Esophagus squamous epithelium (tissue), 5 donors: ENCODE results near the gene GPC4. TPM values are rescaled to one million over a fixed set of nuclear protein-coding genes. Genes with fewer than 3 reads are reported as not detected.
"Not testable (repeated sequence)": the region's sequence is repeated elsewhere in the genome, so short reads cannot be mapped to it uniquely, and the experiment has no call there.

Experiments used
- DNase-seq: peaks from one replicate; lab custom pipeline; 2025; lab: John Stamatoyannopoulos, UW
- H3K27ac ChIP-seq, 4 donors: fragments of 200-600 bp; sonication (generic); one replicate each; pipeline ENCODE4 v1.5.1; 2016 to 2019; ENCODE audit warnings: mild to moderate bottlenecking in 1 of 4
- H3K27me3 ChIP-seq, 4 donors: fragments of 200-600 bp; sonication (generic); 1 replicate in 3 of 4; 2 replicates in 1 of 4; pipeline versions ENCODE4 v1.5.1 to v1.6.0; 2017 to 2021; ENCODE audit warnings: antibody characterized with exemption in 1 of 4
- H3K36me3 ChIP-seq, 3 donors: fragments of 200-600 bp; sonication (generic); one replicate each; pipeline ENCODE4 v1.5.1; 2016 to 2019
- H3K4me1 ChIP-seq, 3 donors: fragments of 200-600 bp; sonication (generic); one replicate each; pipeline ENCODE4 v1.5.1; 2017 to 2019
- H3K4me3 ChIP-seq, 4 donors: fragments of 200-600 bp; sonication (generic); 1 replicate in 3 of 4; 2 replicates in 1 of 4; pipeline ENCODE4 v1.5.1; 2016 to 2019; ENCODE audit warnings: mild to moderate bottlenecking in 2 of 4, moderate library complexity in 1 of 4
- H3K9me3 ChIP-seq, 3 donors: fragments of 200-600 bp; sonication (generic); one replicate each; pipeline ENCODE4 v1.5.1; 2016 to 2019
- POLR2A ChIP-seq, 4 donors: fragments of 450-650 bp; IDR thresholded peaks; one replicate each; pipeline ENCODE4 v1.6.1; 2017; ENCODE audit warnings: antibody characterized with exemption in 4 of 4, mild to moderate bottlenecking in 4 of 4, moderate library complexity in 3 of 4
- WGBS, 2 donors: methylation state at CpG; one replicate each; pipeline ENCODE4 v1.1.5; 2018; 5-methylcytosine and 5-hydroxymethylcytosine counted together
- intact Hi-C: fragments of 100-400 bp; cut with DNase I; formaldehyde crosslinking; loops from one replicate; pipeline ENCODE4 v1.15.0; 2022
- total RNA-seq, 4 donors: library from RNA; depleted of rRNA; stranded (reverse); fragments of >200 nt; gene quantifications; one replicate each; pipeline ENCODE4 v1.1.0, GENCODE V29; 2016
- TF ChIP-seq, protein P1 (sequence below), 6 experiments: fragments of 450-650 bp in 4 of 6; fragments of 200-600 bp in 2 of 6; sonication (generic) in 2 of 6; IDR thresholded peaks; one replicate each; pipeline ENCODE4 v1.5.1; 2016 to 2019; ENCODE audit warnings: antibody characterized with exemption in 6 of 6, mild to moderate bottlenecking in 4 of 6, moderate library complexity in 4 of 6
- donor health status: DM: yes; HTN: yes; CAD: no.

GPC4 gene
- total RNA-seq, 4 donors from 2014 or later, result 1.3 to 8.2 (median 3.1) TPM

DNA sequence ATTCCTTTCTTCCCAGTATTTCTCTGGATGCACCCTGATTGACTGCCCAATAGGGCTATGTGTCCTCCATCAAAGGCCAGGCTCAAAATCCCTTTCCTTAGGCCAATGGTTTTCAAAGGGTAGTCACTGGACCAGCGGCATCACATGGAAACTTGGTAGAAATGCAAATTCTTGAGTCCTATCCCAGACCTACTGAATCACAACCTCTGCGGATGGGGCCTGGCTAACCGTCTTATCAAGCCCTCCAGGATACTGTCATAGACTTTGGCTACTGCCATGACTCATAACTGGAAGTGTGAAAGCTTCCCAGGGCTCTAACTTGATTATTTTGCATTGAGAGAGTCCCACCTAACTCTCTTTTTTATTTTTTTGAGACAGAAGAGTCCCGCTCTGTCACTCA, 125.2 kb downstream of the GPC4 start:
- TF ChIP-seq POLR2A (IDR thresholded peaks at IDR 0.05), result no peak
- TF ChIP-seq, protein P1, sequence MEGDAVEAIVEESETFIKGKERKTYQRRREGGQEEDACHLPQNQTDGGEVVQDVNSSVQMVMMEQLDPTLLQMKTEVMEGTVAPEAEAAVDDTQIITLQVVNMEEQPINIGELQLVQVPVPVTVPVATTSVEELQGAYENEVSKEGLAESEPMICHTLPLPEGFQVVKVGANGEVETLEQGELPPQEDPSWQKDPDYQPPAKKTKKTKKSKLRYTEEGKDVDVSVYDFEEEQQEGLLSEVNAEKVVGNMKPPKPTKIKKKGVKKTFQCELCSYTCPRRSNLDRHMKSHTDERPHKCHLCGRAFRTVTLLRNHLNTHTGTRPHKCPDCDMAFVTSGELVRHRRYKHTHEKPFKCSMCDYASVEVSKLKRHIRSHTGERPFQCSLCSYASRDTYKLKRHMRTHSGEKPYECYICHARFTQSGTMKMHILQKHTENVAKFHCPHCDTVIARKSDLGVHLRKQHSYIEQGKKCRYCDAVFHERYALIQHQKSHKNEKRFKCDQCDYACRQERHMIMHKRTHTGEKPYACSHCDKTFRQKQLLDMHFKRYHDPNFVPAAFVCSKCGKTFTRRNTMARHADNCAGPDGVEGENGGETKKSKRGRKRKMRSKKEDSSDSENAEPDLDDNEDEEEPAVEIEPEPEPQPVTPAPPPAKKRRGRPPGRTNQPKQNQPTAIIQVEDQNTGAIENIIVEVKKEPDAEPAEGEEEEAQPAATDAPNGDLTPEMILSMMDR (IDR thresholded peaks at IDR 0.05), result no peak
- Histone ChIP-seq H3K9me3 (no peaks in the 10 kb centered on the region), H3K4me1 (no peaks in the 10 kb centered on the region), H3K36me3 (no peaks in the 10 kb centered on the region), H3K27ac (no peak overlapping the region), H3K4me3 (no peak overlapping the region), H3K27me3 (no peaks in the 10 kb centered on the region)
- intact Hi-C loops, result no loop called here
- DNase-seq, result no peak
- WGBS, 2 donors, result 66 to 93% methylated on average over 2 to 3 of the region's 4 CpGs

DNA sequence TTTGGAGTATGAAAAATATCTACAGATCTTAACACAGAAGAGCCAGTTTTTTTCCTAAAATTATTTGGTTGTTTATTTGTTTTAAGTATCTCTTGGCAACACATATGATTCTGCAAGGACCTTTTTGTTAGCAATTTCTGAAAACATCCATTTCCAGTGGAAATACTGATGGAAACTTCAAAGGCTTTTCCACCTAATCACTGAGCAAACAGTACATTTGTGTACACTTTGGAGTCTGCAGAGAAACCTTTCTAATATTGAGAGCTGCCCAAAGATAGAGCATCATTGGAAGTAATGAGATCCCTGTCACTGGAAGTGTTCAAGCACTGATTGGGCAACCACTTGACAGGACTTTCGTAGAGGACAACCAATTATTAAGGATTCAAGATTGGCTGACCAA, 127.4 kb downstream of the GPC4 start:
- no peaks in the 10 kb centered on the region for H3K27me3 ChIP-seq
- no peaks in the 10 kb centered on the region for H3K36me3 ChIP-seq
- no peak for DNase-seq
- WGBS, 2 donors, result 50 to 100% methylated on average over 1 of the region's 1 CpG
- H3K27ac ChIP-seq, result no peak overlapping the region
- H3K9me3 ChIP-seq, result no peaks in the 10 kb centered on the region
- no peak overlapping the region for H3K4me3 ChIP-seq
- no peaks in the 10 kb centered on the region for H3K4me1 ChIP-seq
- TF ChIP-seq, protein P1 (IDR thresholded peaks at IDR 0.05), result no peak
- TF ChIP-seq POLR2A (IDR thresholded peaks at IDR 0.05), result no peak
- intact Hi-C loops, result no loop called here

DNA sequence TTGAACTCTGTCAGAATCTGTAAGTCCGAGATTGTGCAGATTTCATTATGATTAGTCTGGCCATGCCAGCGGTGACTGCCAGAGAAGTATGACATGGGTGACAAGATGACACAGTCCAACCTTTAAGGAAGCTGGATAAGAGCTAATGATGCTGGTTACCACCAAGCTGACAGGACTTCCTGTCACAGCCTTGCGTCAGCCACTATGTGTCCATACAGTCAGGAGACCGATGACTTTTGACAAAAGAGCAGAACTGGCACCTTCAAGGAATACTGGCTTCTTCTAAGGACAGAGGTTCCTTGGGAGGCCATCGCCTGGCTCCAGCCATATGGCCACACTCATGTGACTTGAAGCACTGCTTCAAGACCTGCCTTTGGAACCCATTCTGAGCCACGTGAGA, 129.9 kb downstream of the GPC4 start:
- H3K4me3 ChIP-seq, result no peak overlapping the region
- H3K27ac ChIP-seq, result no peak overlapping the region
- H3K36me3 ChIP-seq, result no peaks in the 10 kb centered on the region
- DNase-seq, result no peak
- H3K27me3 ChIP-seq, result no peaks in the 10 kb centered on the region
- 71 to 100% methylated on average over 4 to 5 of the region's 6 CpGs for WGBS, 2 donors
- H3K4me1 ChIP-seq, result no peaks in the 10 kb centered on the region
- no peak for TF ChIP-seq POLR2A (IDR thresholded peaks at IDR 0.05)
- TF ChIP-seq, protein P1 (IDR thresholded peaks at IDR 0.05), result no peak
- intact Hi-C loops, result no loop called here
- no peaks in the 10 kb centered on the region for H3K9me3 ChIP-seq

DNA sequence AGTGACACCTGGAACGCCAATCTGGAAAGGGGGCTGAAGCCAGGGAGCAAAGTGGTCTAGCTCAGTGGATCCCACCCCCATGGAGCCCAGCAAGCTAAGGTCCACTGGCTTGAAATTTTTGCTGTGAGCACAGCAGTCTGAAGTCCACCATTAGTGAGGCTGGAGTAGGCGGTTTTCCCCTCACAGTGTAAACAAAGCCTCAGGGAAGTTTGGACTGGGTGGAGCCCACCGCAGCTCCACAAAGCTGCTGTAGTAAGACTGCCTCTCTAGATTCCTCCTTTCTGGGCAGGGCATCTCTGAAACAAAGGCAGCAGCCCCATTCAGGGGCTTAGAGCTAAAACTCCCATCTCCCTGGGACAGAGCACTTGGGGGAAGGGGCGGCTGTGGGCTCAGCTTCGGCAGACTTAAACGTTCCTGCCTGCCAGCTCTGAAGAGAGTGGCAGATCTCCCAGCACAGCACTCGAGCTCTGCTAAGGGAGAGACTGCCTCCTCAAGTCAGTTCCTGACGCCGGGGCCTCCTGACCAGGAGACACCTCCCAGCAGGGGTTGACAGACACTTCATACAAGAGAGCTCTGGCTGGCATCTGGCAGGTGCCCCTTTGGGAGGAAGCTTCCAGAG, 136.1 kb downstream of the GPC4 start:
- H3K4me3 ChIP-seq, H3K27me3 ChIP-seq, H3K4me1 ChIP-seq, DNase-seq, H3K27ac ChIP-seq, intact Hi-C loops, H3K36me3 ChIP-seq, H3K9me3 ChIP-seq: not testable (repeated sequence)
- WGBS, 2 donors, result 80% methylated on average over 1 of the region's 9 CpGs; no CpG with 5 or more reads in 1 of the 2 donors

DNA sequence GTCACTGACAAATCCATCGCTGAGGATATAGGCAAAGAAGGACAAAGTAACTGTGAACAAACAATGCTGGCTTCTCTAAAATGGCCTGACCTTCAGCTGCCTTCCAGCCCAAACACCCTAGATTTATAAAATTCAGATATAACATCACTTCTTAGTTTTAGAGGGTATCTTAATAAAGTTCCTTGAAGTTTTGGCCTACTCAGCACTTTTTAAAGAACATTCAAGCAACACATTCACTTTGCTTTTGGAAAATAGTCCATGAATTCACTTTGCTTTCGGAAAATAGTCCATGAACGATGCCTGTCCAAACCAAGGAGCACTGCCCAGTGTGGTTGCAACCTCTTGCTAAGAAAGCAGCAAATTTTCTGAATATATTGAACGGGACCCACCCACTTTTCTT, 142.1 kb downstream of the GPC4 start:
- Histone ChIP-seq H3K27me3 (no peaks in the 10 kb centered on the region), H3K4me1 (no peaks in the 10 kb centered on the region), H3K36me3 (no peaks in the 10 kb centered on the region), H3K9me3 (no peaks in the 10 kb centered on the region), H3K4me3 (no peak overlapping the region), H3K27ac (no peak overlapping the region)
- no peak for DNase-seq
- intact Hi-C loops, result no loop called here
- 62 to 82% methylated on average over 4 of the region's 4 CpGs for WGBS, 2 donors
- TF ChIP-seq POLR2A (IDR thresholded peaks at IDR 0.05), result no peak

DNA sequence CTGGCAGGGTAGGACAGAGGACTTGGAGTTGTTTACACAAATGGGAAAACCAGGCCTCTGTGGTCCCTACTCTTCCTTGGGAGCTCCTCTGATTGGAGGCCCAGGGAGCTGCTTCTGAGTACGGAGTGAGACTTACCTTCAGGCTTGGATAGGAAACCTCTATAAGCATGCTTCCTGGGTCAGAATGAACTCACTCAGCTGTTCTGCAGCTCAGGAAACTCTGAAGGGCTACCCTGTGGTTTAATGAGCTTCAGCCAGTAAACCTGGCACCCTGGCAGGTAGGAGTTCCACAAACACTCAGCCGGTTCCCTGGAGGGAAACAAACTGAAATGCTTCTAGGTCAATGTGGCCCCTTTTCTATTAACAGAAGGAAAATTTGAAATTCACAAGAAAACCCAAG, 146.1 kb downstream of the GPC4 start:
- 86 to 89% methylated on average over 1 of the region's 2 CpGs for WGBS, 2 donors

More for the DNA sequence above, 146.1 kb downstream of the GPC4 start:
- Histone ChIP-seq H3K9me3 (no peaks in the 10 kb centered on the region), H3K4me3 (no peak overlapping the region), H3K4me1 (no peaks in the 10 kb centered on the region), H3K36me3 (no peaks in the 10 kb centered on the region), H3K27me3 (no peaks in the 10 kb centered on the region), H3K27ac (no peak overlapping the region)
- intact Hi-C loops, result no loop called here
- TF ChIP-seq, protein P1 (IDR thresholded peaks at IDR 0.05), result no peak
- no peak for TF ChIP-seq POLR2A (IDR thresholded peaks at IDR 0.05)
- no peak for DNase-seq
